ENCODE results near the gene ABHD16A. TPM values are rescaled to one million over a fixed set of nuclear protein-coding genes. Genes with fewer than 3 reads are reported as not detected.
A peak's percentile ranks its signal among the peaks of the same experiment; 100 is the strongest.

ABHD16A gene
- total RNA-seq, 2 experiments from 2014 or later, result 53.1 to 55.0 TPM

- ChIA-PET CTCF (interaction anchor here (0.6 to 7.8 kb wide), 33 partner anchors 9 to 155 kb away, joined by 3 to 88 read pairs (median 5); partner anchors contain the start of genes ABHD16A, BAG6, C6orf47 and CSNK2B), POLR2A (interaction anchor here (1.0 to 10.6 kb wide), 46 partner anchors 8 to 1234 kb away, joined by 3 to 130 read pairs (median 8); partner anchors contain the start of genes ABHD16A, BAG6, C6orf47 and CSNK2B)
- peak; percentile 83 for DNase-seq
- Mint-ChIP-seq H3K9me3 (no peaks in the 10 kb centered on the region), H3K36me3 (ENCODE audit: low read depth) (peaks cover 57% of the 10 kb centered on the region), H3K4me1 (peaks cover 61% of the 10 kb centered on the region), H3K4me3 (peak overlapping the region; percentile 99), H3K27ac (peak overlapping the region; percentile 95), H3K27me3 (no peaks in the 10 kb centered on the region)
These were observed 35.2 kb upstream of the ABHD16A start for GRCh38 chr6:31737991-31738979.

GRCh38 chr6:31737315-31737990, 34.3 kb upstream of the ABHD16A start:
- Mint-ChIP-seq H3K4me3 (peak overlapping the region; percentile 99), H3K9me3 (no peaks in the 10 kb centered on the region), H3K27me3 (no peaks in the 10 kb centered on the region), H3K4me1 (peaks cover 65% of the 10 kb centered on the region), H3K27ac (peak overlapping the region; percentile 95), H3K36me3 (ENCODE audit: low read depth) (peaks cover 52% of the 10 kb centered on the region)
- peak; percentile 42 for DNase-seq
- CTCF ChIA-PET, result interaction anchor here (0.7 to 7.8 kb wide), 26 partner anchors 8 to 156 kb away, joined by 3 to 88 read pairs (median 5); partner anchors contain the start of genes ABHD16A, BAG6, C6orf47 and DDAH2
- POLR2A ChIA-PET, result interaction anchor here (1.0 to 10.6 kb wide), 40 partner anchors 7 to 1234 kb away, joined by 3 to 130 read pairs (median 9); partner anchors contain the start of genes ABHD16A, BAG6, C6orf47 and CSNK2B

GRCh38 chr6:31736768-31737314, 33.7 kb upstream of the ABHD16A start:
- ChIA-PET CTCF (interaction anchor here (0.7 to 7.8 kb wide), 14 partner anchors 7 to 156 kb away, joined by 3 to 88 read pairs (median 8); partner anchors contain the start of genes BAG6, C6orf47, DDAH2 and HSPA1A), POLR2A (interaction anchor here (0.7 to 10.6 kb wide), 33 partner anchors 6 to 539 kb away, joined by 3 to 130 read pairs (median 10); partner anchors contain the start of genes ABHD16A, ATP6V1G2, BAG6 and C6orf47)
- Mint-ChIP-seq H3K4me3 (peak overlapping the region; percentile 99), H3K36me3 (ENCODE audit: low read depth) (peaks cover 55% of the 10 kb centered on the region), H3K27me3 (no peaks in the 10 kb centered on the region), H3K4me1 (peaks cover 68% of the 10 kb centered on the region), H3K9me3 (no peaks in the 10 kb centered on the region), H3K27ac (peak overlapping the region; percentile 95)
- peak; percentile 24 for DNase-seq

- Mint-ChIP-seq H3K4me3 (peak within 1 kb of the TSS; percentile 99), H3K4me1 (peaks cover 66% of the 10 kb centered on the region), H3K27ac (peak within 1 kb of the TSS; percentile 95), H3K9me3 (no peaks in the 10 kb centered on the region), H3K36me3 (ENCODE audit: low read depth) (peaks cover 55% of the 10 kb centered on the region), H3K27me3 (no peaks in the 10 kb centered on the region)
- peak; percentile 88 for DNase-seq
- POLR2A ChIA-PET, result interaction anchor here (0.7 to 10.6 kb wide), 28 partner anchors 11 to 241 kb away, joined by 3 to 130 read pairs (median 21); partner anchors contain the start of genes ABHD16A, ATP6V1G2, BAG6 and CSNK2B
- CTCF ChIA-PET, result interaction anchor here (0.5 to 6.9 kb wide), 11 partner anchors 9 to 95 kb away, joined by 3 to 61 read pairs (median 4); partner anchors contain the start of genes C6orf47, HSPA1A, HSPA1B and HSPA1L
These were observed 33.1 kb upstream of the ABHD16A start, which contains the start of gene CLIC1 for GRCh38 chr6:31736021-31736767. CLIC1 (minus strand) TSS chr6:31736530; CDS start chr6:31736300, 230 bp downstream.

- peak overlapping the region; percentile 99 for H3K4me3 Mint-ChIP-seq
- H3K4me1 Mint-ChIP-seq, result peaks cover 70% of the 10 kb centered on the region
- DNase-seq, result peak; percentile 74
- peaks cover 60% of the 10 kb centered on the region for H3K36me3 Mint-ChIP-seq (ENCODE audit: low read depth)
- peak overlapping the region; percentile 95 for H3K27ac Mint-ChIP-seq
- ChIA-PET POLR2A (interaction anchor here (0.8 to 10.6 kb wide), 21 partner anchors 9 to 237 kb away, joined by 3 to 130 read pairs (median 54); partner anchors contain the start of genes ABHD16A, ATP6V1G2, BAG6 and CSNK2B), CTCF (interaction anchor here (1.2 to 6.9 kb wide), 4 partner anchors 35 to 96 kb away, joined by 3 to 61 read pairs (median 13); partner anchors contain the start of gene HSPA1B)
- no peaks in the 10 kb centered on the region for H3K9me3 Mint-ChIP-seq
- H3K27me3 Mint-ChIP-seq, result no peaks in the 10 kb centered on the region
These were observed 31.8 kb upstream of the ABHD16A start for GRCh38 chr6:31734821-31735406.

- Mint-ChIP-seq H3K9me3 (no peaks in the 10 kb centered on the region), H3K4me3 (peak overlapping the region; percentile 99), H3K27me3 (no peaks in the 10 kb centered on the region), H3K36me3 (ENCODE audit: low read depth) (peaks cover 60% of the 10 kb centered on the region), H3K27ac (peak overlapping the region; percentile 95), H3K4me1 (peaks cover 69% of the 10 kb centered on the region)
- ChIA-PET POLR2A (interaction anchor here (0.8 to 10.6 kb wide), 15 partner anchors 9 to 188 kb away, joined by 3 to 130 read pairs (median 58); partner anchors contain the start of genes ABHD16A, ATP6V1G2, BAG6 and CSNK2B), CTCF (interaction anchor here (2.0 to 6.9 kb wide), 2 partner anchors 79 to 97 kb away, joined by 4 to 61 read pairs; no protein-coding TSS in a partner anchor)
- DNase-seq, result no peak
These were observed 31.2 kb upstream of the ABHD16A start for GRCh38 chr6:31734247-31734820.

- POLR2A ChIA-PET, result interaction anchor here (1.0 to 10.6 kb wide), 8 partner anchors 30 to 100 kb away, joined by 3 to 130 read pairs (median 42); partner anchors contain the start of genes ABHD16A, BAG6, CSNK2B and GPANK1
- H3K36me3 Mint-ChIP-seq (ENCODE audit: low read depth), result peaks cover 63% of the 10 kb centered on the region
- peaks cover 69% of the 10 kb centered on the region for H3K4me1 Mint-ChIP-seq
These were observed 30.6 kb upstream of the ABHD16A start for GRCh38 chr6:31733734-31734133.

GRCh38 chr6:31732029-31732428, 28.9 kb upstream of the ABHD16A start:
- Mint-ChIP-seq H3K4me3 (no peak overlapping the region), H3K27ac (peak overlapping the region; percentile 47), H3K9me3 (no peaks in the 10 kb centered on the region), H3K27me3 (no peaks in the 10 kb centered on the region), H3K36me3 (ENCODE audit: low read depth) (peaks cover 78% of the 10 kb centered on the region), H3K4me1 (peaks cover 69% of the 10 kb centered on the region)
- POLR2A ChIA-PET, result interaction anchor here (0.7 to 10.6 kb wide), 5 partner anchors 7 to 99 kb away, joined by 3 to 130 read pairs (median 3); partner anchors contain the start of genes CSNK2B, GPANK1, LY6G6D and MSH5
- DNase-seq, result no peak
- CTCF ChIA-PET, result interaction anchor here (1.1 to 5.5 kb wide), 2 partner anchors 38 to 99 kb away, joined by 5 to 46 read pairs; no protein-coding TSS in a partner anchor

More at GRCh38 chr6:31733734-31734133, 30.6 kb upstream of the ABHD16A start:
- no peak for DNase-seq
- Mint-ChIP-seq H3K27ac (peak overlapping the region; percentile 95), H3K9me3 (no peaks in the 10 kb centered on the region), H3K4me3 (peak overlapping the region; percentile 99), H3K27me3 (no peaks in the 10 kb centered on the region)
- CTCF ChIA-PET, result interaction anchor here (1.0 to 5.5 kb wide), 2 partner anchors 36 to 97 kb away, joined by 4 to 46 read pairs; no protein-coding TSS in a partner anchor

- no peak for DNase-seq
- Mint-ChIP-seq H3K9me3 (no peaks in the 10 kb centered on the region), H3K27me3 (no peaks in the 10 kb centered on the region), H3K4me3 (peak overlapping the region; percentile 88), H3K27ac (peak overlapping the region; percentile 70), H3K4me1 (peaks cover 77% of the 10 kb centered on the region), H3K36me3 (ENCODE audit: low read depth) (peaks cover 82% of the 10 kb centered on the region)
- POLR2A ChIA-PET, result interaction anchor here (0.7 to 4.0 kb wide), 15 partner anchors 9 to 446 kb away, joined by 3 to 50 read pairs (median 5); partner anchors contain the start of genes HSPA1A, HSPA1B, HSPA1L and LSM2
- CTCF ChIA-PET, result interaction anchor here (0.6 to 5.5 kb wide), 11 partner anchors 8 to 159 kb away, joined by 3 to 46 read pairs (median 4); partner anchors contain the start of genes ABHD16A, HSPA1B and MSH5
These were observed 27.5 kb upstream of the ABHD16A start for GRCh38 chr6:31730631-31731086.
